H1 (cell line): ENCODE data around the gene DNAJB13. TPM values are rescaled to one million over a fixed set of nuclear protein-coding genes. Genes with fewer than 3 reads are reported as not detected.

Source experiments
- CTCF ChIA-PET: fragments of 300-600 bp; sonication (Branson Sonifier 250); formaldehyde crosslinking; loops from one replicate; lab custom pipeline; 2021; ENCODE audit not compliant: partially characterized antibody; lab: Charles Lee
- POLR2A ChIA-PET: fragments of 300-600 bp; sonication (Branson Sonifier 250); formaldehyde crosslinking; loops from one replicate; lab custom pipeline; 2021; ENCODE audit warnings: inconsistent platforms; ENCODE audit not compliant: partially characterized antibody; lab: Charles Lee
- DNase-seq, 2 experiments: peaks; one replicate each; pipeline versions ENCODE4 v3.0.0 to v3.0.0-alpha.2; 2010 to 2022; ENCODE audit warnings: low spot score in 2 of 2, low read depth in 1 of 2, mixed read lengths in 1 of 2
- FAIRE-seq: peaks from 2 replicates; lab custom pipeline; 2011; peaks lifted over from hg19 to GRCh38; lab: Jason Lieb, UNC
- H2AFZ ChIP-seq: 2 replicates; pipeline ENCODE4 v1.8.1; 2012; ENCODE audit warnings: low read length, inconsistent platforms
- H2AK5ac ChIP-seq: 2 replicates; pipeline ENCODE4 v1.6.1; 2013; ENCODE audit warnings: low read depth, low read length
- H2BK120ac ChIP-seq: replicated peaks from 2 replicates; pipeline ENCODE3; 2013; ENCODE audit warnings: low read depth, low read length, inconsistent platforms
- H2BK12ac ChIP-seq: 2 replicates; pipeline ENCODE4 v1.6.1; 2013; ENCODE audit warnings: low read depth, low read length
- H2BK15ac ChIP-seq: 2 replicates; pipeline ENCODE4 v1.6.1; 2013; ENCODE audit warnings: low read length
- H2BK20ac ChIP-seq: 2 replicates; pipeline ENCODE4 v1.6.1; 2013; ENCODE audit warnings: low read length
- H2BK5ac ChIP-seq: 2 replicates; pipeline ENCODE4 v1.6.1; 2013; ENCODE audit warnings: low read depth, low read length
- H3K14ac ChIP-seq: 2 replicates; pipeline ENCODE4 v1.6.1; 2013; ENCODE audit warnings: inconsistent platforms; ENCODE audit not compliant: insufficient read length
- H3K18ac ChIP-seq: 2 replicates; pipeline ENCODE4 v1.6.1; 2013; ENCODE audit warnings: low read length; ENCODE audit errors: extremely low read depth
- H3K23ac ChIP-seq: 2 replicates; pipeline ENCODE4 v1.6.1; 2013; ENCODE audit warnings: inconsistent platforms; ENCODE audit not compliant: insufficient read length
- H3K23me2 ChIP-seq: 2 replicates; pipeline ENCODE4 v1.6.1; 2013; ENCODE audit warnings: low read depth, low read length
- H3K27ac ChIP-seq: 2 replicates; pipeline ENCODE4 v1.6.1; 2011; ENCODE audit warnings: low read depth, low read length, inconsistent platforms
- H3K27me3 ChIP-seq, 4 experiments: replicated peaks in 1 of 4; 1 replicate in 1 of 4; 2 replicates in 3 of 4; pipeline versions ENCODE4 v1.6.1 to v1.8.1; 2011 to 2013; ENCODE audit warnings: low read length in 3 of 4, mild to moderate bottlenecking in 3 of 4, inconsistent platforms in 2 of 4, mixed read lengths in 2 of 4, moderate library complexity in 1 of 4; ENCODE audit not compliant: control insufficient read depth in 3 of 4, insufficient read depth in 3 of 4; ENCODE audit errors: extremely low read depth in 1 of 4
- H3K36me3 ChIP-seq, 4 experiments: 2 replicates each; pipeline versions ENCODE4 v1.6.1 to v1.8.1; 2011 to 2013; ENCODE audit warnings: mild to moderate bottlenecking in 4 of 4, low read length in 3 of 4, moderate library complexity in 2 of 4, control low read depth in 1 of 4, inconsistent platforms in 1 of 4; ENCODE audit not compliant: insufficient read depth in 4 of 4, control insufficient read depth in 2 of 4
- H3K4ac ChIP-seq: replicated peaks from 2 replicates; pipeline ENCODE3; 2013; ENCODE audit warnings: low read length, low read depth, mixed read lengths, inconsistent platforms; ENCODE audit not compliant: insufficient read length
- H3K4me1 ChIP-seq, 4 experiments: replicated peaks in 1 of 4; 1 replicate in 1 of 4; 2 replicates in 3 of 4; pipeline versions ENCODE4 v1.6.1 to v1.8.1; 2011 to 2013; ENCODE audit warnings: low read length in 3 of 4, inconsistent platforms in 2 of 4, mixed read lengths in 1 of 4; ENCODE audit not compliant: insufficient read depth in 4 of 4, control insufficient read depth in 3 of 4
- H3K4me2 ChIP-seq, 2 experiments: 2 replicates each; pipeline versions ENCODE4 v1.6.1 to v1.8.1; 2011 to 2013; ENCODE audit warnings: low read depth in 2 of 2, low read length in 2 of 2, control low read depth in 1 of 2, inconsistent platforms in 1 of 2, mild to moderate bottlenecking in 1 of 2; ENCODE audit not compliant: insufficient read depth in 1 of 2
- H3K4me3 ChIP-seq, 4 experiments: fragments of 200-600, 300-600 bp in 1 of 4; sonication (generic), shearing (Covaris generic), sonication (Bioruptor Twin) in 1 of 4; 2 replicates each; pipeline versions ENCODE4 v1.5.1 to v1.8.1; 2011 to 2016; ENCODE audit warnings: low read length in 4 of 4, low read depth in 3 of 4, control low read depth in 2 of 4, inconsistent platforms in 2 of 4, mild to moderate bottlenecking in 2 of 4, mixed read lengths in 1 of 4, moderate library complexity in 1 of 4; ENCODE audit not compliant: insufficient read depth in 2 of 4; ENCODE audit errors: extremely low read depth in 1 of 4
- H3K56ac ChIP-seq: replicated peaks from 2 replicates; pipeline ENCODE3; 2013; ENCODE audit warnings: low read depth, mild to moderate bottlenecking, mixed read lengths, low read length, inconsistent platforms; ENCODE audit not compliant: insufficient read length
- H3K79me1 ChIP-seq: 2 replicates; pipeline ENCODE4 v1.6.1; 2013; ENCODE audit warnings: low read depth, low read length, control low read depth
- H3K79me2 ChIP-seq, 2 experiments: 2 replicates each; pipeline versions ENCODE4 v1.6.1 to v1.8.1; 2012 to 2013; ENCODE audit warnings: low read length in 2 of 2, mild to moderate bottlenecking in 2 of 2, inconsistent platforms in 1 of 2; ENCODE audit not compliant: insufficient read depth in 2 of 2, control insufficient read depth in 1 of 2
- H3K9ac ChIP-seq, 4 experiments: replicated peaks in 1 of 4; 1 replicate in 1 of 4; 2 replicates in 3 of 4; pipeline versions ENCODE4 v1.6.1 to v1.8.1; 2011 to 2013; ENCODE audit warnings: low read depth in 3 of 4, low read length in 3 of 4, control low read depth in 2 of 4, mild to moderate bottlenecking in 2 of 4, moderate library complexity in 2 of 4, inconsistent platforms in 1 of 4; ENCODE audit errors: extremely low read depth in 1 of 4
- H3K9me3 ChIP-seq, 2 experiments: 2 replicates each; pipeline versions ENCODE4 v1.6.1 to v1.8.1; 2012 to 2013; ENCODE audit warnings: mild to moderate bottlenecking in 2 of 2, moderate library complexity in 2 of 2, control low read depth in 1 of 2, inconsistent platforms in 1 of 2, low read depth in 1 of 2, low read length in 1 of 2, mixed read lengths in 1 of 2; ENCODE audit not compliant: insufficient read depth in 2 of 2
- H4K20me1 ChIP-seq, 2 experiments: replicated peaks in 1 of 2; 2 replicates each; pipeline versions ENCODE3 to v1.8.1; 2011 to 2013; ENCODE audit warnings: inconsistent platforms in 2 of 2, low read length in 2 of 2, mild to moderate bottlenecking in 1 of 2; ENCODE audit not compliant: insufficient read depth in 2 of 2, control insufficient read depth in 1 of 2
- H4K5ac ChIP-seq: 2 replicates; pipeline ENCODE4 v1.6.1; 2013; ENCODE audit warnings: low read length, low read depth, mixed read lengths, inconsistent platforms; ENCODE audit not compliant: insufficient read length
- H4K8ac ChIP-seq: 2 replicates; pipeline ENCODE4 v1.8.0; 2013; ENCODE audit warnings: mild to moderate bottlenecking, moderate library complexity, low read length, inconsistent platforms; ENCODE audit not compliant: insufficient read depth; ENCODE audit errors: extremely low read depth
- H4K91ac ChIP-seq: replicated peaks from 2 replicates; pipeline ENCODE3; 2013; ENCODE audit warnings: low read length, mixed read lengths, inconsistent platforms; ENCODE audit not compliant: insufficient read length
- BCL11A ChIP-seq, 2 experiments: IDR thresholded peaks; one replicate each; pipeline ENCODE4 v1.6.1; 2011; ENCODE audit warnings: low read depth in 2 of 2, low read length in 2 of 2, mild to moderate bottlenecking in 2 of 2
- BRCA1 ChIP-seq: IDR thresholded peaks from 2 replicates; pipeline ENCODE4 v1.6.1; 2012; ENCODE audit warnings: low read depth, low read length, improper control_type of control experiment
- CEBPB ChIP-seq: IDR thresholded peaks from 2 replicates; pipeline ENCODE4 v1.6.1; 2012; ENCODE audit warnings: low read depth, low read length
- CHD1 ChIP-seq: IDR thresholded peaks from 2 replicates; pipeline ENCODE4 v1.6.1; 2012; ENCODE audit warnings: low read depth, low read length, improper control_type of control experiment
- FOSL1 ChIP-seq: IDR thresholded peaks from 2 replicates; pipeline ENCODE4 v1.6.1; 2011; ENCODE audit warnings: mild to moderate bottlenecking, low read depth, low read length, moderate library complexity; ENCODE audit not compliant: insufficient read depth
- GABPA ChIP-seq: IDR thresholded peaks from 2 replicates; pipeline ENCODE4 v1.6.1; 2011; ENCODE audit warnings: mild to moderate bottlenecking, low read length, moderate library complexity, borderline replicate concordance; ENCODE audit not compliant: insufficient read depth
- KDM1A ChIP-seq: fragments of 200-600, 300-600 bp; sonication (generic); IDR thresholded peaks from 2 replicates; pipeline ENCODE4 v1.7.1; 2016; ENCODE audit warnings: mild to moderate bottlenecking, low read length, borderline replicate concordance
- KDM5A ChIP-seq: fragments of 200-600 bp; IDR thresholded peaks from 2 replicates; pipeline ENCODE4 v1.7.1; 2012; ENCODE audit warnings: mild to moderate bottlenecking, low read length, inconsistent platforms, mixed read lengths
- RFX5 ChIP-seq: IDR thresholded peaks from 2 replicates; pipeline ENCODE4 v1.6.1; 2011; ENCODE audit warnings: low read depth, low read length, improper control_type of control experiment, borderline replicate concordance
- SIN3A ChIP-seq, 2 experiments: IDR thresholded peaks in 1 of 2; conservative IDR thresholded peaks in 1 of 2; 2 replicates each; pipeline ENCODE4 v1.6.1; 2011 to 2012; ENCODE audit warnings: low read length in 2 of 2, improper control_type of control experiment in 1 of 2, low read depth in 1 of 2, mild to moderate bottlenecking in 1 of 2
- SRF ChIP-seq: IDR thresholded peaks from 2 replicates; pipeline ENCODE4 v1.6.1; 2011; ENCODE audit warnings: mild to moderate bottlenecking, low read depth, low read length, moderate library complexity
- USF2 ChIP-seq: IDR thresholded peaks from 2 replicates; pipeline ENCODE4 v1.6.1; 2011; ENCODE audit warnings: low read length, improper control_type of control experiment
- WGBS, 2 experiments: shearing (Covaris generic) in 1 of 2; methylation state at CpG; one replicate each; pipeline versions ENCODE4 v1.1.6 to v1.1.7; 2013 to 2015; ENCODE audit warnings: low lambda C conversion rate in 2 of 2, mixed read lengths in 2 of 2, inconsistent platforms in 1 of 2, low coverage in 1 of 2, missing lambda C conversion rate in 1 of 2; ENCODE audit not compliant: insufficient replicate concordance in 2 of 2, insufficient coverage in 1 of 2, insufficient read length in 1 of 2; ENCODE audit errors: extremely low coverage in 1 of 2, missing lambda C conversion rate in 1 of 2; 5-methylcytosine and 5-hydroxymethylcytosine counted together
- polyA plus RNA-seq, 7 experiments: library from polyadenylated mRNA; depleted of rRNA in 3 of 7; stranded (reverse) in 5 of 7; unstranded in 2 of 7; fragments of >200 nt in 5 of 7; fragments of 200-250 nt in 2 of 7; gene quantifications; 1 replicate in 5 of 7; 2 replicates in 1 of 7; 4 replicates in 1 of 7; pipeline versions ENCODE4 v1.2.1 to v1.2.3, GENCODE V29; 2011 to 2013; ENCODE audit warnings: missing spikeins in 2 of 7, mixed read lengths in 2 of 7
- total RNA-seq: library from RNA; stranded (reverse); fragmentation: NEBNext Ultra II Directional; extraction: Animal tissue kit (Norgen Biotek cat#: 25700); gene quantifications from 2 replicates; pipeline ENCODE4 v1.2.1, GENCODE V29; 2021

The DNAJB13 gene
- total and polyA plus RNA-seq, 2 of the 8 experiments (the other 6 are each of a cell fraction or from before 2014, with no cell fraction given), result 0.27 TPM; not detected in 1

GRCh38 chr11:73997120-73997770 lies 46.4 kb downstream of the DNAJB13 start:
- Histone ChIP-seq H4K20me1 (no peaks in the 10 kb centered on the region), H3K36me3 (no peaks in the 10 kb centered on the region), H3K79me2 (no peaks in the 10 kb centered on the region), H3K18ac (no peak overlapping the region), H4K5ac (no peak overlapping the region), H3K9ac (no peak overlapping the region), H2BK20ac (no peak overlapping the region), H3K4me1 (no peaks in the 10 kb centered on the region; a peak in 1 of 7 replicates), H3K14ac (no peak overlapping the region), H3K23me2 (no peaks in the 10 kb centered on the region), H3K4me3 (no peak overlapping the region), H3K4ac (no peak overlapping the region), H3K23ac (no peak overlapping the region), H2BK120ac (no peak overlapping the region), H2BK15ac (no peak overlapping the region), H2AK5ac (no peak overlapping the region), H3K56ac (no peak overlapping the region), H4K91ac (no peak overlapping the region), H4K8ac (no peak overlapping the region), H3K27me3 (no peaks in the 10 kb centered on the region), H3K27ac (no peak overlapping the region), H3K9me3 (no peaks in the 10 kb centered on the region), H3K79me1 (no peaks in the 10 kb centered on the region), H2AFZ (no peak overlapping the region), H2BK12ac (no peak overlapping the region), H3K4me2 (no peak overlapping the region), H2BK5ac (no peak overlapping the region)
- FAIRE-seq (no peak), DNase-seq (no peak)
- CTCF ChIA-PET, result interaction anchor here (0.6 to 1.7 kb wide), 5 partner anchors 9 to 182 kb away, joined by 3 to 5 read pairs (median 3); partner anchors contain the start of gene UCP2
- WGBS, 2 experiments, result 97% methylated on average over 3 of the region's 6 CpGs; no CpG with 5 or more reads in 1 of the 2 experiments
- POLR2A ChIA-PET, result interaction anchor here (0.9 to 2.3 kb wide), 3 partner anchors 11 to 21 kb away, joined by 3 to 11 read pairs (median 4); partner anchors contain the start of genes UCP2 and UCP3
- no peak for TF ChIP-seq KDM1A
- TF ChIP-seq CHD1, result no peak
- TF ChIP-seq SIN3A (conservative IDR thresholded peaks at IDR 0.05 in 1 of 2, IDR thresholded peaks at IDR 0.05 in 1 of 2; ENCODE audit: low read depth in 1 of 2, low read length in 2 of 2), result no peak
- no peak for TF ChIP-seq CEBPB
- no peak for TF ChIP-seq FOSL1
- TF ChIP-seq KDM5A, result no peak
- TF ChIP-seq USF2, result no peak
- no peak for TF ChIP-seq BCL11A (IDR thresholded peaks at IDR 0.05; ENCODE audit: low read depth in 2 of 2, low read length in 2 of 2)
- TF ChIP-seq SRF, result no peak
- TF ChIP-seq BRCA1, result no peak
- no peak for TF ChIP-seq GABPA
- TF ChIP-seq RFX5, result no peak
